GM21786 (cell line): Measurements from ENCODE around the gene ADAMTS3.
"Not testable (repeated sequence)": the region's sequence is repeated elsewhere in the genome, so short reads cannot be mapped to it uniquely, and the experiment has no call there.

ENCODE experiments used
- ATAC-seq: cut with Tn5 transposase; IDR thresholded peaks from one replicate; pipeline ENCODE4 v1.9.1; 2021; ENCODE audit not compliant: unreplicated experiment

ADAMTS3 gene

DNA sequence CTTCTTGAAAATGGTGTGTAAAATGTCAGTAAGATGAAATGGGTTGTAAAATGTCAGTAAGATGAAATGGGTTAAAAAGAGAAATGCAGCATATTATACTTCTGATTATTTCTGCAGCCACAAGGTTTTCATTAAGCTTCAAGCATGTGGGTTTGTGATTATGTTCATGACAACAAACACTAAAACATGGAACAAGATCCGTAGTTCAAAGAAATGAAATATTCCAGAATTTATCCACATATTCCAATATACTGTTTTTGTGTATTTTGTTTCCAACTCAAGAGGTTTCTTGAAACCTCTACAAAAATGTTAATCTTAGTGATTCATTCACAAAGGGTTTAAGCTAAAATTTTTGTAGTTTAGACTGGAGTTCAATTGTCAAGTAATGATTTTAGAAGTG lies 84.0 kb downstream of the ADAMTS3 start:
- no peak for ATAC-seq

DNA sequence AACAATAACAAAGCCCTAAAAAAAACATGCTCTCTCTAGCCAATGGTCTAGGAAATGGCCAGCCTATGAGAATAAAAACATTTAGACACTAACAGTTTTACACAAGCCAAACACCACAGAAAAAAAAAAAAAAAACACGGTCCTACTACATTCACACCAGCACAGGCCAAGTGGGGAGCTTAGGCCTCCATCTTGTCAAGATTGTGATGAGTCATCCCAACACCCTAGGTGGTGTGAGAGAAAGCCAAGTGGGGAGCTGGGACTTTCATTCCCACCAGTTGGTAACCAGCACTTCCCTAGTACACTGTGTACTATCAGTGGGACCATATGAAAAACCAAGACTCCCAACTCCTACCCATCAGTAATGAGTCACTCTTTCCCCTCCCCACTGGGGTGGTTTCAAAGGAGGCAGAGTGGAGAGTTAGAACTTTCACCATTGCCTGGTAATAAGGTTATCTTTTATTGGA lies 95.6 kb downstream of the ADAMTS3 start:
- no peak for ATAC-seq

DNA sequence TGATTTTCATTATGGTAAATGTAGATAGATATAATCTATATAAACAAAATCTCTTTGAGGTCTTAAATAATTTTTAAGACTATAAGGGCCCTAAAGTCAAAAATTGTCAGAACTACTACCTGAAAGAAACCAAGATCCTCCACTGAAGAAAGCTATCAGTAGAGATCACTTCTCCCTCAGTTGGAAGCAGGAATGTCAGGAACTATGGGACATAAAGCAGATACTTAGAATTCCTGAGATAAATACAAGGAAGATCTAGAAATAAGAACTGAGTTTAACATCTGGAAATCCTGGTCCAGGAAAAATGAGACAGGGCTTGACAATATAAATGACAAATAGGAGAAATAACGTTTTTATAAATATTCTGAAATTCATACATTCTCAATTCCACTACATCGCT lies 97.2 kb downstream of the ADAMTS3 start:
- no peak for ATAC-seq

DNA sequence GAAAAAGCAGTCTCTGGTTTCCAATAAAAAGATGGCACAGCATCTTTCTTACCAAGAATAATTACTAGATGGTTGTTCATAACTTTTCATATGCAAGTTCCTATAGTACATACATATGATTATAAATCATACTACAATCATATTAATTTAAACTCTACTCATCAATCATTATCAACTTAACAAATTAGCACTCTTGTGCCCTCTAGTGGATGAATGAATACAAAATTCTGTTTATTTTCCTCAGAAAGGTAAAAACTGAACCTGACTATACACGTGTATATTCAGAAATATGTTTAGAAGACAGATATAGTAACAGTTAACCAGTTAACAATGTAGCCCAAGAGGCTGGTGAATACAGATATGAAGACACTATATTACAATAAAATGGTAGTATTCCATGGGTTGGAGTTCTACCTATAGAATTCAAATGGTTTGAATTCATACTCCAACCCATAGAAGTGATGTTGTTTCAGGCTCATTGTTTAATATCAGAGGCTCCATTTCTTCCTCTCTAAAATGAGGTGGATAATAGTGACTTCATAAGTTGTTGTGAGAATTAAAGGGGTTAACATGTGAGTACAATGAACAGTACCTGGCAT lies 100.0 kb downstream of the ADAMTS3 start:
- no peak for ATAC-seq

DNA sequence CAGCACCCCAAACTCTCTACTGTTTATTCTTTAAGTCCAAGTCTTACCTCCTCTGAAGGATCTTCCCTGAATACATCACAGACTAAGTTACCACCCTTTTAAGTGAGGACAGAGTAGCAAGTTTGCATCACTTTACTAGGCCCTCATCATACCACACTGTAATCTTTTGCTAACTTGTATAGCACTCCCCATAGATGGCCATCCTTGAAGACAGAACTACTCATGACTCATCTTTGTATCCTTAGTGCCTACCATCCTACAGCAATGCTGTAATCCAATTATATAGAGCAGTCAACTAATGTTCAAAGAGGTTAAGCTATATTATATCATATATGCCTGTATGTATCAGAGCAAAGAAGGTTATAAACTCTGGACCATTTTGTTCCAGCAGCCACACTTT lies 101.4 kb downstream of the ADAMTS3 start:
- no peak for ATAC-seq

DNA sequence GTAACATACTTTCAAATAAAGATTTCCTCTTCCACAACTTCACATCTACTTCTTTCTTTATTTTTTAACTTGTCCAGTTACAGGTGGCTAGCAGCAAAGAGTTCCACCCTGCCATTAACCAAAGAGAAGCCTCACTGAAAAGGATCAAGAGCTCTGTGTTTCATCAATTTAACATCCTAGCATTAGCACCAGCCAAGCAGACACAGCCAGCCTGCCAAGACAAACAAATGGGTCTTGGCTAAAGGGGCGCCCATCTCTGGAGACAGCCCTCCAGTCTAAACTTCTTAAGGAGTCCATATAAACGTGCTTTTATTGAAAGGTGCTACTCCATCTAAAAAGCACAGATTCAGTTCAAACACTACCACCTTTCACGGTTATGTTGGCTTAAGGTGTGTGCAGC lies 105.3 kb downstream of the ADAMTS3 start:
- ATAC-seq: no peak

DNA sequence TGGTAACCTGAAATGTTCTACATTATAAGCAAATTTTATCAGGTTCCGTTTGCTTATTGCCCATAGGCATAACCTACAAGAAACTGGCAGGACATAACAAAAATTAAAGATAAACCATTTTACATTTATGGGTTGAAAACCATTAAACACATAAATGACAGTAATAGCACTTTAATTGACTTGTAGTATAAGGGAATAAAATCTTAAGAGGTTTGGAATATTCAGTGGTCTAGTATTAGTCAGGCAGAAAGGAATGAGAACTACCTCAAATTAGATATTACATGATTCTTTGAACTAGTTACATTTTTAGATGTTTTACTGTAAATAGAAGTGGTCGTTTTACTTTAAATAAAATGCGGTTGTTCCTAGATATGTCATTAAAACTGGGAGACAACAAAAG lies 111.9 kb downstream of the ADAMTS3 start:
- no peak for ATAC-seq

DNA sequence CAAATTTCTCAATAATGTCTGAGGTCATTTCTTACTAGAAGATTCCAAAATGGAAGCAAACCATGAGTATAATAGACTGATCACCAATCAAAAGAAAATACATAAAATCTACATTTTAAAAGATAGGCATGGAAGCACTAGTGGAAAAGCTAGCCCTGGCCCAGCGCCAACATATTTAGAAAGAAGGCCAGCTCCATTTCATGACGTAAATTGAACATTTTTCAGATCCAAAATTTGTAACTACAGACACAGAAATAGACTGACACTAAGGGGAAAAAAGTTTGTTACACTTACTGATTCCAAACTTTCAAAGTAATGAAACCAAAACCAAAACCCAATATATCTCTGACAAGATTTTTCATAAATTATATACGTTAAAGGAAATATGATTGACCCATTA lies 117.7 kb downstream of the ADAMTS3 start:
- no peak for ATAC-seq

DNA sequence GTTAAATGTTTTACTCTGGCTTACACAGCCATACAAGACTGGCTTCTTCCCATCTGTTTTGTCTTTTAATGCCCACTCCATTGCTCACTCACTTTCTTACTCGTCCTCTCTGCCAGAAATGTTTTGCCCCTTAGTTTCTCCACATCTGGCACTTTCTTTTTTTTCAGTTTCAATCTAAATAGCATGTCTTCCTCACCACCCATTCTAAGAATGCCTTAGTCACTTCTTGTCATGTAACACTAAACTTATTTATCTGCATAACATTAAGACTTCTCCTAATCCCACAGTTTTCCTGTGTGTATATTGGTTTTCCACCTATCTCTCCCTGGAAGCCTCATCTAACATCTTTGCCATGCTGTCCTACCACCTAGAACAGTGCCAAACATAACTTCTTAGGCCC lies 119.3 kb downstream of the ADAMTS3 start:
- no peak for ATAC-seq

DNA sequence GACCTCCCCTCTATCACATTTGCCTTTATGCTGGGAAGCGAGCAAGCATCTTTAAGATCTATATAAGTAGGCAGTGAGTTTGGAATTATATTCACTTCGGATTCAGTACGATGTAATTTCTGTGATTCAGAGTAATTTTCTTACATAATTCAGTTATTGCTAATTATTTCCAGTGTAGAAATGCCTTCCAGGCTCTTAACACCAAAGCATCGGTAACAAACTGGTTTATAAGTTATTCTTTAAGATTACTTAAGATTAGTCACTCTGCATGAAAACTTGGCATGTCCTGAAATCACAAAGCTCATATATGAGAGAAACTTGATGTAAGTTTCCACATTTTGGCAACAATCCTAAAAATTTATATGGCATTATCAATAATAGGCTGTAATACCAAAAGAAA lies 120.8 kb downstream of the ADAMTS3 start:
- ATAC-seq: no peak

DNA sequence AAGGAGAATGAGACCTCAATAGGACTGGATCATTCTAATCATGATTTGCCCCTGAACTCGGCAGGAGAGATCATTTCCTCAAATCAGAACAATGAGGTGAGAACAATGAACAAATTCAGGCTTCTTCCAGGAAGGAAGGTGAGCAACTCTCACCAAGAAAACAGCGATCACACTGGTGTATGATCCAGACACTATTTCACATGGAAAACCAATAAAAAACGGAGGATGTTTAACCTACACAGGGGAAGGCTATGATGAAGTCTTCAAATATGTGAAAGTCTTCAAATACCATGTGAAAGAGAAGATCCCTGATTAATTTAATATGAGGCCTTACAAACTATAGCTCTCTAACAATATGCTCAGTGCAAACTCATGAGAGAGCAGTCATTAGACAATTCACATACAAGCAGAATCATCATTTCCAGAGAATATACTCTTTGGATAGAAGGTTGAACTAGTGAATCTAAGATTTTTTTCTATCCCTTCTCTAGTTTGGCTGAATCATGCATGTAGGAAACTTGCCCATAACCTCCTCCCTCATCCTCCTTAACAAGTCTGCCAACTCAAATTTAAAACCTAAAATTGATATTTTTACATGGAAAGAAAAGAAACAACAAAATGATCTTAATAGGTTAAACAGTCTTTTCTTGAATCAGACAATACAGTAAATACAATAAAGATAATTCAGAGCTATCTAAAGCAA lies 122.5 kb downstream of the ADAMTS3 start:
- no peak for ATAC-seq

DNA sequence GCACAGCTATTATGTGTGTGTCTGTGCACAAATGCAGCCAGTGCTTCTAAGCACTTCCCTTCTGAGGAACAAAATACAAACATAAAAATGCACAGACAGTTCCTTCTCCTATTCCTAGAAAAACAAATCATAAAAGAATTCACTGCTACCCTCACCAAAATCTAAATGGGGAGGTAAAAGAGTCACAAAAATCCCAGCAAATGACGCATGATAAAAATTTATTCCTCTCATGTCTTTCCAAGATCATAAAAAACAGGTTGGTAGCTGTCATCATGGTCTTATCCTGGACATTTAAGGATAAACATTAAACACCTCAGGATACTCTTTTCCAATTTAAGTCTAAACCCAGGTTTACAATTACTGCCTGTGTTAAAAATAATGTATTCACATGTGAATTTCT lies 124.9 kb downstream of the ADAMTS3 start:
- no peak for ATAC-seq

DNA sequence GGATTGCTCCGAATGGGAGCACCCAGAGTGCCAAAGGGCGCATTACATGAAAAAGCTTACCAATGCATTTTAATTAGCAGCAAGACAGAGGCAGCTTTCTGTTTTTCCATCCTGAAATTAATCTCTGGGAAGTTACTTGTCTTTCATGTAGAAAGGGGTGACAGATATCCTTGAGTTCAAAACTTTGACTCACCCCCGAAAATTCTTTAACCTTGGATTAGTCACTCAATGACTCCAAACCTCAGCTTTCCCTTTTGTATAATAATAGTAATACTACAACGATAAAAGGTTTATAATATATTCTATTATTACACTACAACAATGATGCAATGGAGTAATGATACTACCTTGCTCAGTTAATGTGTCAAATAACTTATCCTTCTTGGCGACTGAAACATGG lies 126.3 kb downstream of the ADAMTS3 start:
- ATAC-seq: no peak

DNA sequence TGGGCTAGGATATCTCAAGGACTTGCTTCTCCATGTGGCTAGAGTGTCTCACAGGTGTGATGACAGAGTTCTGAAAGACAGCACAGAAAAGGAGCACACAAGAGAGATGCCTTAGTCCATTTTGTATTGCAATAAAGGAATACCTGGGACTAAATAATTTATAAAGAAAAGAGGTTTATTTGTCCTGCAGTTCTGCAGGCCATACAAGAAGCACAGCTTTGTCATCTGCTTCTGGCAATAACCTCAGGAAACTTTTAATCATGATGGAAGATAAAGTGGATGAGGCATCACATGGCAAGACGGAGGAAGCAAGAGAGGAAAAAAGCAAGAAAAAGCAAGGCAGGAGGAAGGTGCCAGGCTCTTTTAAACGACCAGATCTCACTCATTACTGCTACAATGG lies 126.9 kb downstream of the ADAMTS3 start:
- ATAC-seq: no peak

DNA sequence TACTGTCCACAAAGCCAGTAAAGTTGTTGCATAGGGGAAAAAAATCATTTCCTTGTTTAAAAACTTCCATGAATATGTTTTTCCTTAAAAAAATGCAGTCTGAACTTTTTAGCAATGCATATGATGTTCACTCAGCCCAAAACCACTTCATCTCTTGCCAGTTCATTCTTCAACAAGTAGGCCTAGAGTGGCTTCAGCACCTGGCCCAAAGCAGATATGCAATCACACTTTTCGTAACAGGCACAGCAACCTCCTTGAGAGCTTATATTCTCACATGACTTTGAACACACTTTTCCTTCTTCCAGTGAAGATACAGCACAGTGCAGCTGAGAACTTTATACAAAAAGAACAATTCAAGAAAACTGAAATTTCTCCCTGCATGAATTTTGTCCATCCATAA lies 128.6 kb downstream of the ADAMTS3 start:
- ATAC-seq: no peak

DNA sequence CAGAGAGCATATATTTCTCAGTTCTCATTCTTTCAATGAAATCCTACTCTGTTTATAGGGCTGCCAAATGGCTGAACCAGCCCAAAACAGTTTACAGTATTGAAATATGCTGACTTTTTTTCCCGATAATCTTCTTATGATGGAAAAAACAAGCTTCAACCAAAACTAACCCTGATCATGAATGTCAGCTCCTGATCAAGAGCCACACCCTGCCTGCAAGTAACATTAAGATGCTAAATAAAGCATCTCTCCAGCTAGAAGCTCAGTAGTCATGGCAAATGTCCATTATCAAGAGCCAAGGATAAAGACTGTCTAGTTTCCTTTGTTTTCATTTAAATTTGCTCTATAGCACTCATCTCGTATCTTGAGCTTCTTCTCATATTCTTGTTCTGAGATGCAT lies 136.0 kb downstream of the ADAMTS3 start:
- ATAC-seq: no peak

DNA sequence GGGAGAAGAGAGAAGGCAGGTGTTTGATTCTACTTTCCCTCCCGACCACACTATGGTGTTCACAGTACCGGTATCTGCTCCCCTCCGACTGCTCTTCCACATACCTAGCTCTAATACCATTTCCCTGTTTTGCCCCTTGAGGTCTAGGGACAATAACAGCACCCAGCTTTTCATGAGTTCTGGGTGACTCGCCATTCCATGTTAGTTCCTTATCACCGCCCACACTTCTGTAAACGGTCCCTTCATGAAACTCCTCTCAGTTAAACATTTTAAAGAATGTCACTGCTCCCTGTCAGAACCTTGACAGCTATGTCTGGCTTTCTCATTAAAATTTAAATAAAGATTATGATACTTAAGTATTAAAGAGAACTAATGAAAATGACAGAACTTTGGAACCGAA lies 136.7 kb downstream of the ADAMTS3 start:
- no peak for ATAC-seq

DNA sequence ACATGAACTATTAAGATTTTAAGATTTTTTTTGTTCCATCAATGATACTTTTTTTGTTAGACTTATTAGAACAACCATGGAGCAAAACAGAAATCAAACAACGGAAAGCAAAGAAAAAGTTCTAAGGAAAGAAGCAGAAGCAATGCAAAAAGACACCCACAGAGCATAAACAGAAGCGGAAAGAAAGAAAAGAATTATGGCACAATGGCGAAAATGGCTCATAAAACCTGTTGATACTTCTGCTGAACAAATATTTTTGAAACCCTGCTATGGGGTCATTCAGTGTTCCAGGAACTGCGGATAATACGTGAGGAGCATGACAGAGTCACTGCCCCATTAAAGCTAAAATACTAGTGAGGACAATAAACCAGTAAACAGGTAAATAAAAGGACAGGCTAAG lies 138.0 kb downstream of the ADAMTS3 start:
- no peak for ATAC-seq

DNA sequence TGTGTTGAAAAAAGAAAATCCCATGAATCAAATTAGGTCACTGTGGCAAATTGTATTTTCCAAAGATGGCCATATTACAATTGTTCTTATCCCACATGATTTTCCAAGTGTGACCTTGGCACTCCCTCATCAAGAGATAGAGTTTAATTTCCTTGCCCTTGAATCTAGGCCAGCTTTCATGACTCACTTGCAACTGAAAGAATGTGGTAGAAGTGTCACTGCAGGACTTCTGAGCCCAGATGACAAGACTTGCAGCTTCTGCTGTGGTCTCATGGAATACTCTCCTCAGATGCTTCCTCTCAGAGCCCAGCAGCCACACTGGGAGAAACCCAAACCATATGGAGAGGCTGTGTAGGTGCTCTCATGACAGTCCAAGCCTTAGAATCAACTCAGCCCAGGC lies 139.0 kb downstream of the ADAMTS3 start:
- ATAC-seq: no peak

DNA sequence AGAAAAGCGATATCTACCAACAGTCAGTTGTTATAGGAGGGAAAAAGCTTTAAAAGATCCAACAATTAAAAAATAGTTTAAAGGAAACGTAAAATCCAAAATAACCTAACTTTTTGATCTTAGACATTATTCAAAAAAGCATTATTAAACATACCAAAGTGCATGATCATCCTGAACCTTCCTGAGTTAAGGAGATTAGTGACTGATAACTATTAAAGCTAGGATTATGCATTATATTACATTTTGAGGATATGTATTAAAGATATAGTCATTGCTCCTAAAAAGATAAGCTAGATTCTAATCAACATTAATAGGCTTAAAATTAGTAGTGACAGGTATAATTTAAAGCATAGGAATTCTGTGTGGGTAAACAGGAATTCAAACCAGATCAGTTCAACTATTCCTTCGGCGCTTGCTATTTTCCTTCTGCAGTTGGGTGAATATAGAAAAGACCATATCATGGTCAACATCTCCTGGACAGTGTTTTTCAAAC lies 139.6 kb downstream of the ADAMTS3 start:
- no peak for ATAC-seq

DNA sequence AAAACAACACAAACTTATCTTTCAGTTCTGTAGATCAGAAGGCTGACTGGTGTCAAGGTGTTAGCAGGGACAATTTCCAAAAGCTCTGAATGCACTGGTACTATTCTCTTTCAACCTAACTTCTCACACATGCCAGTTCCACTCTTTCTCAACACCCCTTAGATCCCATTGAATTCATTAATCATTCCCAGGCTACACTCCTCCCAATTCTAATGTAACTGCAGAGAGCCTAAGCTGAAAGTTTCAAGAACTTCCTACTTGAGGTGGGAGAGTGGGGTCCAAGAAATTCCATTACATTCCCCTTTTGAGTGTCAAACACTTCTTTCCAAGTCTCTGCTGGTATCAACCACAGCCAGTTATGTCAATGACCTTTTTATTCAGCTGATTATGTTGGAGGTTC lies 142.0 kb downstream of the ADAMTS3 start:
- no peak for ATAC-seq

DNA sequence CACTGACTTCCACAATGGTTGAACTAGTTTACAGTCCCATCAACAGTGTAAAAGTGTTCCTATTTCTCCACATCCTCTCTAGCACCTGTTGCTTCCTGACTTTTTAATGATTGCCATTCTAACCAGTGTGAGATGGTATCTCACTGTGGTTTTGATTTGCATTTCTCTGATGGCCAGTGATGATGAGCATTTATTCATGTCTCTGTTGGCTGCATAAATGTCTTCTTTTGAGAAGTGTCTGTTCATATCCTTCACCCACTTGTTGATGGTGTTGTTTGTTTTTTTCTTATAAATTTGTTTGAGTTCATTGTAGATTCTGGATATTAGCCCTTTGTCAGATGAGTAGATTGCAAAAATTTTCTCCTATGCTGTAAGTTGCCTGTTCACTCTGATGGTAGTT lies 143.1 kb downstream of the ADAMTS3 start:
- ATAC-seq: not testable (repeated sequence)

DNA sequence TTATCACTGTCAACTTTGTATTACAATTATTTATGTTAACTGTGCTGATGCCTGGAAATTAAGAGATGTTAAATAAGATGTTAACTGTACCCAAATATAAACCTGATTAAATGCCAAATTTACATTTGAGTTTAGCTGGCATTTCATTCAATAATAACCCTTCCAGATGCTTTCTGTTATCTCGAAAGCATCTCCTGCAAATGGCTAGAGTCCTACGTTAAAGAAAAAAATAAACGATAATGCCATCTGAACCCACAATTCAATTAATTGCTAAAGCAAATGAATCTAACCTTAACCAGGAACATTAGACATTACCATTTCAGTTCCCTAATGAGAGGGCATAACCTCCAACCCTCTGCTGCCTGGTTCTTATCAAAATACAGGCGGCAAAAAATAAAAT lies 145.0 kb downstream of the ADAMTS3 start:
- no peak for ATAC-seq
